ENCODE results near the gene IGDCC3.

The IGDCC3 gene

GRCh38 chr15:65377976-65378366, at the start of gene IGDCC3:
TSS of gene IGDCC3 (minus strand) at chr15:65378002. CDS start at chr15:65377788, 214 bp downstream.
- peak; percentile 34 for ATAC-seq
- no peak for DNase-seq
- peak within 1 kb of the TSS; percentile 77 to 80 for H3K4me3 Mint-ChIP-seq
- H3K27ac Mint-ChIP-seq = no peak within 1 kb of the TSS
- H3K9me3 Mint-ChIP-seq = no peaks in the 10 kb centered on the region
- H3K27me3 Mint-ChIP-seq = peaks cover 79% of the 10 kb centered on the region
- peaks cover 10% of the 10 kb centered on the region for H3K4me1 Mint-ChIP-seq

DNA sequence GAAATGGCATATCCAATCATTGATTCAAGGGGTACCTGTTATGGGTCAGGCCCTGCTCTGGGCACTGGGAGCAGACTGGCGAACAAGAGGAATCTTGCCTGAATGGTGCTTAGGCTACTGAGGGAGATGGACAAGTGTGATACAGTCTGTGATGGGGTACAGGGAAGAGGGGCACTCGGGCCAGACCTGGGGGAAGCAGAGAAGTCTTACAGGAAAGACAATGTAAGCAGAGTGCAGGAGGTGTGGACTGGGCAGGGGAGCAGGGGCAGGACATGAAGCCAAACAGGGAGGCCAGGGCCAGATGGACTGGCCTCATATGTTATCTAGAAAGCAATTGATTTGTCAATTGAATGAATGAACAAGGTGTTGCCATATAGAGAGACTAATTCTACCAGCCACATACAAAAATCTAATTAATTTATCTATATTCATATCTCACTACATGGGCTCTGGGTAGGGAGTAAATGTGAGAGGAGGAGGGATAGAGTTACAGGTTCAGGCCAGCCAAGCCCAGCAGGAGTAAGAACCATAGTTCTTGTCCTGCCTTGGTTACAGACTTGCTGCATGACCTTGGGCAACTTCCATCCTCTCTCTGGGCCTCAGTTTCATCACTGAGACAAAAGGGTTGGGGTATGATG, 48.5 kb upstream of the IGDCC3 start:
- Mint-ChIP-seq H3K9me3 (no peaks in the 10 kb centered on the region), H3K27me3 (peaks cover 52% of the 10 kb centered on the region), H3K4me3 (no peak overlapping the region), H3K4me1 (peaks cover 18% of the 10 kb centered on the region), H3K27ac (no peak overlapping the region)
- DNase-seq (no peak), ATAC-seq (no peak)

GRCh38 chr15:65424683-65425082, 46.9 kb upstream of the IGDCC3 start:
- Mint-ChIP-seq H3K27me3 (peaks cover 68% of the 10 kb centered on the region), H3K4me1 (peaks cover 26% of the 10 kb centered on the region), H3K9me3 (no peaks in the 10 kb centered on the region), H3K4me3 (no peak overlapping the region), H3K27ac (no peak overlapping the region)
- DNase-seq (peak in 1 of 2 donors; percentile 4), ATAC-seq (no peak)

DNA sequence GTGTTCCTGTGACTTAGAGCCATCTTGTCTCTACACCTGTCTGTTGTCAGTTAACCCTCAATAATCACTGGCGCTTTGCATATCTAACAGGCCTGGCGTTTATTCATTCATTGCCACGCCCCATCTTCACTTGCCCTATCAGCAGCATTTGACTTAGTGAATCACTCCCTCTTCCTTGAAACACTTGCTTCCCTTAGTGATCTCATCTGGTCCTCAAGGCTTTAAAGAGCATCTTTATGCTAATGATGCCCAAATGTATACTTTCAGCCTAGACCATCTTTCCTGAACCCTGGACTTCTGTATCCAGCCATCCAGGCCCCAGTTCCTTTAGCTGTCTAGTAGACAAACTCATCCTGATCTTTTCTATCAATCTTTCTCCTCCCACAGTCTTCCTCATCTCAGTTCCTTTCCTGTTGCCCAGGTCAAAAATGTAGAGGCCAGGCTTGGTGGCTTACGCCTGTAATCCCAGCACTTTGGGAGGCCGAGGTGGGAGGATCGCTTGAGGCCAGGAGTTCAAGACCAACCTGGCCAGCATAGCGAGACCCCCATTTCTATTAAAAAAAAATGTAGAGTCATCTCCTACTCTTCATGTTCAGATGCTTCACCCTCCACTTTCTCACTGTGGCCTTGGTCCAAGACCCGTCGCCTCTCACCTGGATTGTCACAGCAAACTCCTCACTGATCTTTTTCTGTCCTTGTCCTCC, 46.3 kb upstream of the IGDCC3 start:
- ATAC-seq (no peak), DNase-seq (peak in 1 of 2 donors; percentile 2)
- H3K27me3 Mint-ChIP-seq = peaks cover 74% of the 10 kb centered on the region
- H3K4me3 Mint-ChIP-seq = peak overlapping the region in 1 of 2 donors; percentile 40
- H3K27ac Mint-ChIP-seq = no peak overlapping the region
- H3K4me1 Mint-ChIP-seq = peaks cover 26% of the 10 kb centered on the region
- H3K9me3 Mint-ChIP-seq = no peaks in the 10 kb centered on the region

- Mint-ChIP-seq H3K9me3 (no peaks in the 10 kb centered on the region), H3K27me3 (peaks cover 81% of the 10 kb centered on the region), H3K4me3 (peak overlapping the region; percentile 73 to 87), H3K4me1 (peaks cover 26% of the 10 kb centered on the region), H3K27ac (peak overlapping the region in 1 of 2 donors; percentile 68)
- ATAC-seq = peak; percentile 42
- DNase-seq = no peak
These were observed 45.6 kb upstream of the IGDCC3 start for GRCh38 chr15:65423150-65423975.

- peaks cover 26% of the 10 kb centered on the region for H3K4me1 Mint-ChIP-seq
- peak overlapping the region; percentile 83 to 86 for H3K4me3 Mint-ChIP-seq
- H3K27me3 Mint-ChIP-seq = peaks cover 99% of the 10 kb centered on the region
- ATAC-seq (peak; percentile 61), DNase-seq (peak; percentile 11 to 29)
- H3K27ac Mint-ChIP-seq = no peak overlapping the region
- H3K9me3 Mint-ChIP-seq = no peaks in the 10 kb centered on the region
These were observed 43.8 kb upstream of the IGDCC3 start for GRCh38 chr15:65421360-65422215.

DNA sequence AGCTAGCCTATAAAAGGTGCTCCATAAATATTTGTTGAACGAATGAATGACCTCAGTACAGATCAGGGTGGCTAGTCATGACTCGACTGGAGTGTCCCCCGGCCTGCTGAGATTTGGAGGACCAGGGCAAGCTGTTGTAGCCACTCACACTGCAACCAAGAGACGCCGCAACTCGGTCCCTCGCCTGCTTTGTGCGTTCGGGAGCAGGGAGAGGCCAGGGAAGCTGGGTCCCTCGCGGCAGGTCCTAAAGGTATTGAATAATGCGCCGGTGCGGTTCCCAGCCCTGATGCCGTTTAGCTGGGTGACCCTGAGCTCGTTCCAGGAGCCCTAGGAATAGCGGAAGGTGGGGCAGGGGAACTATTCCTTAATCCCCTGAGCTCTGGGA, 43.2 kb upstream of the IGDCC3 start:
- Mint-ChIP-seq H3K4me3 (peak overlapping the region in 1 of 2 donors; percentile 37), H3K4me1 (peaks cover 26% of the 10 kb centered on the region)

GRCh38 chr15:65418596-65418995, 40.8 kb upstream of the IGDCC3 start:
- H3K4me1 Mint-ChIP-seq = peaks cover 26% of the 10 kb centered on the region
- ATAC-seq = no peak
- no peaks in the 10 kb centered on the region for H3K9me3 Mint-ChIP-seq
- H3K4me3 Mint-ChIP-seq = no peak overlapping the region
- no peak for DNase-seq
- H3K27me3 Mint-ChIP-seq = peaks cover 76% of the 10 kb centered on the region
- no peak overlapping the region for H3K27ac Mint-ChIP-seq

More for the DNA sequence above, 43.2 kb upstream of the IGDCC3 start:
- Mint-ChIP-seq H3K27me3 (peaks cover 100% of the 10 kb centered on the region), H3K27ac (no peak overlapping the region), H3K9me3 (no peaks in the 10 kb centered on the region)
- no peak for DNase-seq
- no peak for ATAC-seq

DNA sequence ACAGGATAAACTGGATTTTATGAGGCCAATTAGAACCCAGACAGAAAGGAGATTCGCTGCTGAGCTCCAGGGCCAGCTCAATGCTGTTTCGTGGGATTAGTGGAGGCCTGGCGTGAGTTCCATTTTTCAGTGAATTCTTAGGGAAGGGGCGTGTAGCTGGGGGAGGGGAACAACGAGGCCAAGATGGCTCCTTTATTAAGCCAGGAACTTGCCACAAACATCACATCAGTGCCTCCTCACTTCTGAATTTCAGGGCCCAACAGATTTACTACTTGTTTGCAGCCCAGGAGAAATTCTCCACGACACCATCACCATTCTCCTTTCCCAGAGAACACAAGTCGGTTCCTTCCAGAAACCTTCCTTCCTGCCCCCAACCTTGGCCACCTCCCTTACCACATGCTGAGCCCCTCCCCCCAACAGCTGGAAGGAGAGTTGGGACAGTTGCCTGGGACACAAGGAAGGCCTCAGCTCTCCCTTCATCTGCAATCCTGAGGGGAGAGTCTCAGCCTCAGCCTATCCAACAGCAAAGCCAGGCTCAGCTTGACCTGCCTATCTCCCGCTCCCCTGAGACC, 39.1 kb upstream of the IGDCC3 start:
- no peak for ATAC-seq
- no peak for DNase-seq
- Mint-ChIP-seq H3K27me3 (peaks cover 60% of the 10 kb centered on the region), H3K4me3 (no peak overlapping the region), H3K9me3 (no peaks in the 10 kb centered on the region), H3K4me1 (peaks cover 14% of the 10 kb centered on the region), H3K27ac (no peak overlapping the region)

GRCh38 chr15:65414841-65415621, 37.2 kb upstream of the IGDCC3 start:
- no peaks in the 10 kb centered on the region for H3K4me1 Mint-ChIP-seq
- DNase-seq (no peak), ATAC-seq (no peak)
- no peak overlapping the region for H3K4me3 Mint-ChIP-seq
- peaks cover 49% of the 10 kb centered on the region for H3K27me3 Mint-ChIP-seq
- no peaks in the 10 kb centered on the region for H3K9me3 Mint-ChIP-seq
- no peak overlapping the region for H3K27ac Mint-ChIP-seq

DNA sequence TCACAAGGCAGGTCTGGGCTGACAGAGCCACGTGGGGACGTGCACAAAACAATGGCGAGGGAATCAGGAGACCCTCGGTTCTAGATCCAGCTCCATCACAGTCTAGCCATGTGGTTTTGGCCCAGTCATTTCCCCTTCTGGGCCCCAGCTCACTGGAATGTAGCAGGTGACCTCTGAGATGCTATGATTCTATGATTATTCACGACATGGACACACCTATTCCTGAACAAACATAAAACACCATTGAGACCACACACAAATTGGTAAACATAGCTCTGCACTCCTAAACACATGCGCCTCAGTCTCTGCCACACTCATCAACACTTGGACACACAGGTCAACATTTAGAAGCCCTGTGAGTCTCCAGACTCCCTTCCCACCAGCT, 36.0 kb upstream of the IGDCC3 start:
- DNase-seq = no peak
- no peak overlapping the region for H3K27ac Mint-ChIP-seq
- H3K9me3 Mint-ChIP-seq = no peaks in the 10 kb centered on the region
- H3K27me3 Mint-ChIP-seq = peaks cover 48% of the 10 kb centered on the region
- no peak for ATAC-seq
- H3K4me3 Mint-ChIP-seq = no peak overlapping the region
- H3K4me1 Mint-ChIP-seq = peaks cover 9% of the 10 kb centered on the region

- ATAC-seq = no peak
- Mint-ChIP-seq H3K27me3 (peaks cover 44% of the 10 kb centered on the region), H3K27ac (peak overlapping the region in 1 of 2 donors; percentile 9), H3K4me3 (no peak overlapping the region), H3K9me3 (no peaks in the 10 kb centered on the region), H3K4me1 (peaks cover 9% of the 10 kb centered on the region)
- DNase-seq = no peak
These were observed 35.4 kb upstream of the IGDCC3 start for GRCh38 chr15:65413051-65413759.

DNA sequence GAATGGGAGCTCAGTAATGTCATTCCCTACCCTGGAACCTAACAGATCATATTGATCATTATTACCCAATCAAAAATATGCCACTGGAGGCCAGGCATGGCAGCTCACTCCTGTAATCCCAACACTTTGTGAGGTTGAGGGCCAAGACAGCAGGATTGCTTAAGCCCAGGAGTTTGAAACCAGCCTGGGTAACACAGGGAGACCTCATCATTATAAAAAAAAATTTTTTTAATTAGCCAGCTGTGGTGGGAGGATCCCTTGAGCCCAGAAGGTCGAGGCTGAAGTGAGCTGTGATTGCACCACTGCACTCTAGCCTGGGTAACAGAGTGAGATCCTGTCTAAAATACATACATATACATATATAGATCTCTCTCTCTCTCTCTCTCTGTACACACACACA, 34.8 kb upstream of the IGDCC3 start:
- Mint-ChIP-seq H3K27ac (no peak overlapping the region), H3K9me3 (no peaks in the 10 kb centered on the region), H3K4me1 (peaks cover 9% of the 10 kb centered on the region), H3K27me3 (peaks cover 38% of the 10 kb centered on the region), H3K4me3 (no peak overlapping the region)
- no peak for DNase-seq
- no peak for ATAC-seq
